SU-DHL-6 (cell line): ENCODE results near the gene CLCNKB.
"Not testable (repeated sequence)": the region's sequence is repeated elsewhere in the genome, so short reads cannot be mapped to it uniquely, and the experiment has no call there.

Experiments used
- H2AFZ ChIP-seq: fragments of 200-600 bp; sonication (generic); 2 replicates; pipeline ENCODE4 v1.6.1; 2014; ENCODE audit warnings: low read depth, mild to moderate bottlenecking, moderate library complexity, mixed read lengths, antibody characterized with exemption, low read length; ENCODE audit not compliant: severe bottlenecking
- H3F3A ChIP-seq: fragments of 200-600 bp; shearing (Covaris generic); 2 replicates; pipeline ENCODE4 v1.6.0; 2016; ENCODE audit warnings: antibody characterized with exemption, mild to moderate bottlenecking; ENCODE audit not compliant: insufficient read depth
- H3K27ac ChIP-seq: fragments of 200-600 bp; sonication (generic); 2 replicates; pipeline ENCODE4 v1.5.1; 2016; ENCODE audit warnings: low read depth, mild to moderate bottlenecking, low read length, moderate library complexity, mixed read lengths
- H3K27me3 ChIP-seq: fragments of 200-600 bp; sonication (generic), shearing (Covaris generic); 2 replicates; pipeline ENCODE4 v1.6.0; 2014; ENCODE audit warnings: mild to moderate bottlenecking, low read length
- H3K36me3 ChIP-seq: fragments of 200-600 bp; sonication (generic); 2 replicates; pipeline ENCODE4 v1.6.1; 2014; ENCODE audit warnings: mild to moderate bottlenecking, low read length, mixed read lengths
- H3K4me2 ChIP-seq: fragments of 300-600, 200-600 bp; shearing (Covaris generic), sonication (generic); 2 replicates; pipeline ENCODE4 v1.6.0; 2014; ENCODE audit warnings: low read length, low read depth, mild to moderate bottlenecking; ENCODE audit not compliant: poor library complexity, severe bottlenecking
- H3K4me3 ChIP-seq: fragments of 200-600 bp; sonication (generic); 2 replicates; pipeline ENCODE4 v1.5.1; 2014; ENCODE audit warnings: antibody characterized with exemption, low read length, mild to moderate bottlenecking, mixed read lengths; ENCODE audit not compliant: insufficient read depth, poor library complexity, severe bottlenecking
- H3K79me2 ChIP-seq: fragments of 200-600 bp; sonication (generic); 2 replicates; pipeline ENCODE4 v1.6.1; 2014; ENCODE audit warnings: mild to moderate bottlenecking, low read length, moderate library complexity; ENCODE audit not compliant: insufficient read depth
- H3K9ac ChIP-seq: fragments of 200-600 bp; sonication (generic); 2 replicates; pipeline ENCODE4 v1.7.0; 2014; ENCODE audit warnings: mild to moderate bottlenecking, low read length
- H3K9me2 ChIP-seq: fragments of 200-600 bp; sonication (generic); replicated peaks from 2 replicates; pipeline ENCODE4 v1.6.1; 2014; ENCODE audit warnings: low read length; ENCODE audit not compliant: insufficient read depth
- H3K9me3 ChIP-seq: fragments of 200-600 bp; sonication (generic); 2 replicates; pipeline ENCODE4 v1.6.1; 2014; ENCODE audit warnings: low read length, mixed read lengths; ENCODE audit not compliant: insufficient read depth
- H4K20me1 ChIP-seq: fragments of 200-600 bp; sonication (generic); 2 replicates; pipeline ENCODE4 v1.6.1; 2014; ENCODE audit warnings: low read depth, mild to moderate bottlenecking, antibody characterized with exemption, low read length, moderate library complexity, mixed read lengths
- EZH2phosphoT487 ChIP-seq: fragments of 200-600 bp; sonication (generic), shearing (Covaris generic); conservative IDR thresholded peaks from 2 replicates; pipeline ENCODE4 v1.6.1; 2018; ENCODE audit warnings: mild to moderate bottlenecking, antibody characterized with exemption, low read length, moderate library complexity, mixed read lengths
- TF ChIP-seq, protein P1 (sequence below): fragments of 200-600 bp; sonication (generic); IDR thresholded peaks from one replicate; pipeline ENCODE4 v1.5.1; 2017; ENCODE audit warnings: antibody characterized with exemption, mild to moderate bottlenecking, low read length, moderate library complexity; ENCODE audit not compliant: insufficient read depth, poor library complexity, severe bottlenecking

The CLCNKB gene

DNA sequence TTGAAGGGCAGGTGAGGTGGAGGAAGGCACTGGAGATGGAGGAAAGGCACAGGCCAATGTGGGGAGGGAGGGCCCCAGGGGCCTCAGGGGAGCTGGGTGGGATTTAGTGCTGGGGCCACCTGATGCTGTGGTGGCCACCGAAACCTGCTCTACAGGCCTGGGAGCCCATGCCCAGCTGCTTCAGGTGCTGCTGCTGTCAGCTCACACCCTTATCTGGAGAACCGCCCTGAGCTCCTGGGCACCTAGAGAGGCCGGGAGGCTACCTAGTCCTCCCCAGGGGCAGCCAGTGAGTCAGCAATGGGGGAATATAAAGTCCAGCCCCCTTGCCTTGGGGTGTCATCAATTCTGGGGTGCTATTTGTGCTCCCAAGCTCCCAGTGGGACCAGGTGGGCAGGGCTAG, 17.7 kb downstream of the CLCNKB start:
- H3K9me3 ChIP-seq: no peaks in the 10 kb centered on the region
- H3K4me2 ChIP-seq: no peak overlapping the region
- no peak overlapping the region for H3K27ac ChIP-seq
- H3K9ac ChIP-seq: no peak overlapping the region
- no peaks in the 10 kb centered on the region for H3F3A ChIP-seq
- no peaks in the 10 kb centered on the region for H3K9me2 ChIP-seq
- H3K4me3 ChIP-seq: no peak overlapping the region
- TF ChIP-seq, protein P1, sequence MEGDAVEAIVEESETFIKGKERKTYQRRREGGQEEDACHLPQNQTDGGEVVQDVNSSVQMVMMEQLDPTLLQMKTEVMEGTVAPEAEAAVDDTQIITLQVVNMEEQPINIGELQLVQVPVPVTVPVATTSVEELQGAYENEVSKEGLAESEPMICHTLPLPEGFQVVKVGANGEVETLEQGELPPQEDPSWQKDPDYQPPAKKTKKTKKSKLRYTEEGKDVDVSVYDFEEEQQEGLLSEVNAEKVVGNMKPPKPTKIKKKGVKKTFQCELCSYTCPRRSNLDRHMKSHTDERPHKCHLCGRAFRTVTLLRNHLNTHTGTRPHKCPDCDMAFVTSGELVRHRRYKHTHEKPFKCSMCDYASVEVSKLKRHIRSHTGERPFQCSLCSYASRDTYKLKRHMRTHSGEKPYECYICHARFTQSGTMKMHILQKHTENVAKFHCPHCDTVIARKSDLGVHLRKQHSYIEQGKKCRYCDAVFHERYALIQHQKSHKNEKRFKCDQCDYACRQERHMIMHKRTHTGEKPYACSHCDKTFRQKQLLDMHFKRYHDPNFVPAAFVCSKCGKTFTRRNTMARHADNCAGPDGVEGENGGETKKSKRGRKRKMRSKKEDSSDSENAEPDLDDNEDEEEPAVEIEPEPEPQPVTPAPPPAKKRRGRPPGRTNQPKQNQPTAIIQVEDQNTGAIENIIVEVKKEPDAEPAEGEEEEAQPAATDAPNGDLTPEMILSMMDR: no peak
- no peak for TF ChIP-seq EZH2phosphoT487
- no peaks in the 10 kb centered on the region for H4K20me1 ChIP-seq
- H2AFZ ChIP-seq: no peak overlapping the region
- no peaks in the 10 kb centered on the region for H3K27me3 ChIP-seq
- H3K36me3 ChIP-seq: no peaks in the 10 kb centered on the region
- no peaks in the 10 kb centered on the region for H3K79me2 ChIP-seq

DNA sequence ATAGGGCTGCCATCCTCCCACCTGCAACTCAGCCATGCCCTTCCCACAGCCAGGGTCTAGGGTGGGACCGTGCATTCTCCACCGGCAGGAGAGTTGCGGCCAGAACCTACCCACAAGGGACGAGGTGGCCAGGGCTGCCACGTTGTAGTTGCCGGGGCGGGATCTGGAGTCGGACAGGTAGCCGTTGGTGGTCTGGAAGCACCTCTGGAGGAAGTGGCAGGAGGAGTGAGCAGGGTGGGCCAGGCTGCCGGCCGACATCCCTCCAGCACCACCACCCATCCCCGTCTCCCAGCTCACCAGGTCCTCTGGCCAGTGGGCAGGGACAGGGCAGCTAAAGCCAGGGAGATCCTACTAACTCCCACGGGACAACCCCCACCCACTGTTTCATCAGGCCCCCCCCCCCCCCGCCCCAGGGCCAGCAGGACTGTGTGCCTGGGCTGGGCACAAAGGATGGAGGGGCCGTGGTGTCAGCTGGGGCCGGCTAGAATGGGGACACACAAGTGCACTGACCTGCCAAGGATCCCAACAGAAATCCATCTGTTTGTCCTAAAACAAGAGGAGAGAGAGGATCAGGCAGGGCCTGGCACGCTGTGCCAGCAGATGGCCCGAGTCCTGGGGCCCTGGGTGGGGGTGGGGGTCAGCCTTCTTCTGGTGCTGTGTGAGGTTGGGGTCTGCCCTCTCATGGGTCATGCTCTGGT, 18.6 kb downstream of the CLCNKB start:
- H3K4me3 ChIP-seq, H2AFZ ChIP-seq, H3K9me3 ChIP-seq, H4K20me1 ChIP-seq, H3K9ac ChIP-seq, H3K4me2 ChIP-seq, H3K9me2 ChIP-seq, H3K27me3 ChIP-seq, H3K27ac ChIP-seq, H3K36me3 ChIP-seq, H3K79me2 ChIP-seq, H3F3A ChIP-seq: not testable (repeated sequence)

DNA sequence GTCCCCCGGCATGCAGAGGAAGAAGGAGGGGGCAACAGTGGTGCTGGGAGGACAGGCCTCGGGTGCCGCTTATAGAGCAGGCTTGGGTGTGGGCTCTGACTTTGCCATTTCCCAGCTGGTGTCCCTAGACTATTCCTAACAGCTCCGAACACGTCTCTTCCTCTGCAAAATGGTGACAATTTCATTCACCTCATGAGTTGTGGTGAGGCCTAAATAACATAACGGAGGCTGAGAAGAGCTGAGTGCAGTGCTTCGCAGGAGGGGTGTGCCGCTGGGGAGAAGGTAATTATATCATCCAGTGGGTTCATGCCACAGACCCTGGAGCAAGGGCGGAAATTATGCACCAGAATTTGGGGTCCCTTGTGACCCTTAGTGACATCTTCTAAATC, 19.1 kb downstream of the CLCNKB start:
- H3K36me3 ChIP-seq, H3F3A ChIP-seq, H3K9ac ChIP-seq, H3K4me2 ChIP-seq, H3K9me2 ChIP-seq, H3K27me3 ChIP-seq, H3K4me3 ChIP-seq, H4K20me1 ChIP-seq, H3K27ac ChIP-seq, H2AFZ ChIP-seq, H3K79me2 ChIP-seq, H3K9me3 ChIP-seq: not testable (repeated sequence)

DNA sequence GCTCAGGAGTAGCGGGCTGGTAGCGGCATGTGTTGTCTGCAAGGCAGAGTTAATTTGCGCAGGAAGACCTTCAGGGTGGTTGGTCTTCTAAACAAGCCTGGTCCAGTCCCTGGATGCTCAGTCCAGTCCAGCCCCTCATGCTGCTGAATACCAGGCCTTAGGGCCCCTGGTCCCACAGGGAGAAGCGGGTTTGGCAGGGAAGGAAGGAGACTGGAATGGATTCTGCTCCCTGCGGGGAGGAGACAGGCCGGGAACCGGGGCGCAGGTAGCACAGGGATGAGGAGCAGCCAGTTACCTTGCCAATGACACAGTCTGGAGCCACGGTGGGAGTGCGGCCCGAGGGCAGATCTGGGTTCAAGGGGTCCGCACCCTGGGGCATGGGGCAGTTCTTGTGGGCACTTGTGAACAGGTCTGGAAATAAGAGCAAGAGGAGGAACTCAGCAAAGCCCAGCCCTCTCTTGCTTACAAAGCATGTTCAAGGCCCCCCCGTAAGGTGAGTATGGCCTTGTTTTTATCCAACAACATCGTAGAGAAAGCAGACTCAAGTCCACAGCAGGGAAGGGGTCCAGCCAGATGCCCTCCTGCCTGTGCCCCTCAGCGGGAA, 19.7 kb downstream of the CLCNKB start:
- H3K9ac ChIP-seq: no peak overlapping the region
- no peak overlapping the region for H3K27ac ChIP-seq
- H2AFZ ChIP-seq: no peak overlapping the region
- H3K4me2 ChIP-seq: no peak overlapping the region
- H3K4me3 ChIP-seq: no peak overlapping the region
- H3K9me3 ChIP-seq: no peaks in the 10 kb centered on the region
- H3K27me3 ChIP-seq: no peaks in the 10 kb centered on the region
- no peaks in the 10 kb centered on the region for H3F3A ChIP-seq
- no peaks in the 10 kb centered on the region for H3K9me2 ChIP-seq
- no peaks in the 10 kb centered on the region for H4K20me1 ChIP-seq
- TF ChIP-seq EZH2phosphoT487: no peak
- TF ChIP-seq, protein P1: no peak
- no peaks in the 10 kb centered on the region for H3K36me3 ChIP-seq
- H3K79me2 ChIP-seq: no peaks in the 10 kb centered on the region
